H1 (cell line): ENCODE data around the gene SLC27A2. TPM values are rescaled to one million over a fixed set of nuclear protein-coding genes. Genes with fewer than 3 reads are reported as not detected.

ENCODE experiments used
- CREB1 ChIP-seq: IDR thresholded peaks from 2 replicates; pipeline ENCODE4 v1.6.1; 2012; ENCODE audit warnings: inconsistent platforms
- KDM4A ChIP-seq: IDR thresholded peaks from one replicate; pipeline ENCODE4 v1.7.1; 2012; ENCODE audit warnings: low read depth, mild to moderate bottlenecking, moderate library complexity, low read length, inconsistent platforms; ENCODE audit not compliant: severe bottlenecking
- PHF8 ChIP-seq: fragments of 200-600 bp; sonication (generic); conservative IDR thresholded peaks from 2 replicates; pipeline ENCODE4 v1.7.1; 2012; ENCODE audit warnings: low read depth, mild to moderate bottlenecking, inconsistent platforms, low read length, moderate library complexity
- polyA plus RNA-seq, 7 experiments: library from polyadenylated mRNA; depleted of rRNA in 3 of 7; stranded (reverse) in 5 of 7; unstranded in 2 of 7; fragments of >200 nt in 5 of 7; fragments of 200-250 nt in 2 of 7; gene quantifications; 1 replicate in 5 of 7; 2 replicates in 1 of 7; 4 replicates in 1 of 7; pipeline versions ENCODE4 v1.2.1 to v1.2.3, GENCODE V29; 2011 to 2013; ENCODE audit warnings: missing spikeins in 2 of 7, mixed read lengths in 2 of 7
- total RNA-seq: library from RNA; stranded (reverse); fragmentation: NEBNext Ultra II Directional; extraction: Animal tissue kit (Norgen Biotek cat#: 25700); gene quantifications from 2 replicates; pipeline ENCODE4 v1.2.1, GENCODE V29; 2021

SLC27A2 gene
- total and polyA plus RNA-seq, 2 of the 8 experiments (the other 6 are each of a cell fraction or from before 2014, with no cell fraction given): 5.6 to 5.8 TPM

DNA sequence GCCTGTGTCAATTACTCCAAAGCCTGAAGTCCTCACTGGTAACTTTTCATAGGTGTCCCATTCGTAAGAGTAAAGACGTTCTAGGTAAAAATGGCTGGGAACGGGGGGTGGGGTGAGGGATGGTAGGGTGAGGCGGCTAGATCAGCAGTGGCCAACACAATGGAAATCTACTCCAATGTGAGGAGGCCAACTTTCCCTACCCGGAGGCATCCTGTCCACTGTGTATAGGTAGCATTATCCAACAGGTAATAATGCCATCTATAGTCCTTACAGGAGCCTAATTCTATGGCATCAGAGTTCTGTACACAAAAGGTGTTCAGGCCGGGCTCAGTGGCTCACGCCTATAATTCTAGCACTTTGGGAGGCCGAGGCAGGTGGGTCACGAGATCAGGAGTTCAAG is 54.4 kb downstream of the SLC27A2 start (continued):
- no peak for TF ChIP-seq CREB1
- TF ChIP-seq KDM4A: no peak
- no peak for TF ChIP-seq PHF8
